ENCODE measurements around the gene PELI3. TPM values are rescaled to one million over a fixed set of nuclear protein-coding genes. Genes with fewer than 3 reads are reported as not detected.

PELI3 gene
- total and polyA plus RNA-seq, 2 of the 8 experiments (the other 6 are each of a cell fraction or from before 2014, with no cell fraction given) = 5.2 to 7.6 TPM

DNA sequence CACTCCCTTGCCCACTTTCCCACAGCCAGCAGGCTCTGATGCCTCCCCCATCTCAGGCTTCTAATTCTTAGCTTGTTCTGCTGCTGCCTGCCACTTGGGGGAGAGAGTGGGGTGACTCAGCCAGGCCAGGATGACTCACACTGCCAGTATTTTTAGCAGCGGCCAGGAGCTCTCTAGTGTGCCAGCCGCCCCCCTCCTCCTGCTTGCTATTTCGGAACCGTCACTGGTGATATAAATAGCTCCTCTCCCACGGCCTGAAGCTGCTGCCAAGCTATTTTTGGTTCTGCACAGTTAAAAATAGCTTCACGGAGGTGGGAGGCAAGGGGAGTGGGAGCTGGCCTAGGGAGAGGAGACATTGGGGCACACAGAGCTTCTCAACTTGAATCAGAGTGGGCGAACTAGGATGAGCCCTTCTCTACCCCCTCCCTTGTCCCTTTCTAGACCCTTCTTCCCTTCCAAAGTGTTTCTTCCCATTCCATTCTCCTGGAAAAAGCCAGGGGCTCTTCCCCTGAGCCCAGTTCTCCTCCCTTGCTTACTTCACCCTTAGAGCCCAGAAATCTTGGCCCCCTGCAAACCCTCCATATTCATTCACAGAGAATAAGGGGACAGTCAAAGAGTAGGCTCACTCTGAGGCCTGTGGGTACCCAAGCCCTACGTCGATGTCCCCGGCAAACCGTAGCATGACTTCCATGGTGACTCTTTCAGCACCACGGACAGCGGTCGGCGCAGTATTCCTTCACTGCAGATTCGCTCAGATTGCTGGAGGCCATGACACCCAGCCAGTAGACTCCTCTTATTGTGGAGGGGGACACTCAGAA is 48.3 kb upstream of the PELI3 start:
- H3K79me2 ChIP-seq (ENCODE audit: control insufficient read depth in 1 of 2, insufficient read depth in 2 of 2, low read length in 2 of 2) = no peaks in the 10 kb centered on the region
- H3K23me2 ChIP-seq (ENCODE audit: low read depth, low read length) = peaks cover 13% of the 10 kb centered on the region
- peaks cover 16 to 22% of the 10 kb centered on the region in 2 experiments for H4K20me1 ChIP-seq (replicated peaks in 1 of 2; ENCODE audit: control insufficient read depth in 1 of 2, insufficient read depth in 2 of 2, low read length in 2 of 2)
- no peak overlapping the region for H3K4ac ChIP-seq (replicated peaks; ENCODE audit: insufficient read length, low read depth, low read length)
- no peak overlapping the region for H4K91ac ChIP-seq (replicated peaks; ENCODE audit: insufficient read length, low read length)
- peak overlapping the region; percentile 96; the same call in 1 of the 2 replicates for H2BK12ac ChIP-seq (ENCODE audit: low read depth, low read length)
- no peak overlapping the region for H3K9ac ChIP-seq (replicated peaks in 1 of 4; ENCODE audit: extremely low read depth in 1 of 4, low read depth in 3 of 4, low read length in 3 of 4)
- no peak overlapping the region for H3K18ac ChIP-seq (ENCODE audit: extremely low read depth, low read length)
- no peak overlapping the region for H3K23ac ChIP-seq (ENCODE audit: insufficient read length)
- H3K79me1 ChIP-seq (ENCODE audit: low read depth, low read length) = no peaks in the 10 kb centered on the region
- H2BK5ac ChIP-seq (ENCODE audit: low read depth, low read length) = peak overlapping the region; percentile 27; the same call in 1 of the 2 replicates
- ChIA-PET CTCF (ENCODE audit: partially characterized antibody) (interaction anchor here (0.6 to 13.2 kb wide), 27 partner anchors 8 to 416 kb away, joined by 3 to 259 read pairs (median 4); partner anchors contain the start of genes BRMS1, MRPL11, PELI3 and RBM4B), POLR2A (ENCODE audit: partially characterized antibody) (interaction anchor here (0.7 to 3.9 kb wide), 7 partner anchors 10 to 74 kb away, joined by 3 to 13 read pairs (median 4); partner anchors contain the start of genes BRMS1, DPP3, MRPL11 and SLC29A2)
- 9% methylated on average over 16 of the region's 16 CpGs; no CpG with 5 or more reads in 1 of the 2 experiments for WGBS, 2 experiments (ENCODE audit: extremely low coverage in 1 of 2, insufficient coverage in 1 of 2, insufficient read length in 1 of 2, insufficient replicate concordance in 2 of 2, low coverage in 1 of 2, low lambda C conversion rate in 2 of 2, missing lambda C conversion rate in 1 of 2)
- no peaks in the 10 kb centered on the region for H3K9me3 ChIP-seq (ENCODE audit: insufficient read depth in 2 of 2, low read depth in 1 of 2, low read length in 1 of 2)
- no peak overlapping the region for H4K5ac ChIP-seq (ENCODE audit: insufficient read length, low read depth, low read length)
- peak overlapping the region; percentile 95; the same call in 1 of the 2 replicates for H2BK15ac ChIP-seq (ENCODE audit: low read length)
- DNase-seq (ENCODE audit: low read depth in 1 of 2, low spot score in 2 of 2) = peak; percentile 68 to 95
- peak; percentile 87 for FAIRE-seq
- H3K4me3 ChIP-seq (ENCODE audit: extremely low read depth in 1 of 4, insufficient read depth in 2 of 4, low read depth in 3 of 4, low read length in 4 of 4) = peak overlapping the region in 1 of 4 experiments; percentile 21; a peak in 2 of 8 replicates
- no peak overlapping the region for H3K56ac ChIP-seq (replicated peaks; ENCODE audit: insufficient read length, low read depth, low read length)
- peak overlapping the region; percentile 48 to 88; a peak in 3 of 4 replicates for H3K4me2 ChIP-seq (ENCODE audit: insufficient read depth in 1 of 2, low read depth in 2 of 2, low read length in 2 of 2)
- no peaks in the 10 kb centered on the region for H3K36me3 ChIP-seq (ENCODE audit: control insufficient read depth in 2 of 4, insufficient read depth in 4 of 4, low read length in 3 of 4)
- no peak overlapping the region for H2BK120ac ChIP-seq (replicated peaks; ENCODE audit: low read depth, low read length)
- H3K27ac ChIP-seq (ENCODE audit: low read depth, low read length) = no peak overlapping the region
- H3K27me3 ChIP-seq (replicated peaks in 1 of 4; ENCODE audit: control insufficient read depth in 3 of 4, extremely low read depth in 1 of 4, insufficient read depth in 3 of 4, low read length in 3 of 4) = peaks cover 13 to 28% (median 26%) of the 10 kb centered on the region in 4 experiments
- H2AFZ ChIP-seq (ENCODE audit: low read length) = no peak overlapping the region
- H2BK20ac ChIP-seq (ENCODE audit: low read length) = no peak overlapping the region
- no peak overlapping the region for H4K8ac ChIP-seq (ENCODE audit: extremely low read depth, insufficient read depth, low read length)
- H2AK5ac ChIP-seq (ENCODE audit: low read depth, low read length) = 0 out of 2 replicates have a peak overlapping the region, but pooled peaks have one; percentile 29
- peaks cover 13 to 38% (median 22%) of the 10 kb centered on the region in 4 experiments for H3K4me1 ChIP-seq (replicated peaks in 1 of 4; ENCODE audit: control insufficient read depth in 3 of 4, insufficient read depth in 4 of 4, low read length in 3 of 4)
- H3K14ac ChIP-seq (ENCODE audit: insufficient read length) = no peak overlapping the region
- peak; percentile 96 for TF ChIP-seq BACH1 (IDR thresholded peaks at IDR 0.05; ENCODE audit: low read length)
- no peak for TF ChIP-seq HDAC2 (IDR thresholded peaks at IDR 0.05; ENCODE audit: borderline replicate concordance in 1 of 2, low read depth in 2 of 2, low read length in 2 of 2)
- no peak for TF ChIP-seq SUZ12 (IDR thresholded peaks at IDR 0.05; ENCODE audit: low read length)
- no peak for TF ChIP-seq CBX8 (IDR thresholded peaks at IDR 0.05; ENCODE audit: borderline replicate concordance, low read depth, low read length)
- TF ChIP-seq JUND (IDR thresholded peaks at IDR 0.05; ENCODE audit: low read length) = peak; percentile 99
- TF ChIP-seq GABPA (IDR thresholded peaks at IDR 0.05; ENCODE audit: borderline replicate concordance, insufficient read depth, low read length) = no peak
- TF ChIP-seq KDM4A (IDR thresholded peaks at IDR 0.05; ENCODE audit: low read depth, low read length, severe bottlenecking) = no peak
- no peak for TF ChIP-seq POLR2AphosphoS5 (IDR thresholded peaks at IDR 0.05; ENCODE audit: low read depth, low read length)
- TF ChIP-seq SP4 (IDR thresholded peaks at IDR 0.05; ENCODE audit: low read length) = no peak
- TF ChIP-seq CTBP2 (IDR thresholded peaks at IDR 0.05; ENCODE audit: borderline replicate concordance, insufficient read depth, insufficient read length, low read length) = no peak
- no peak for TF ChIP-seq SRF (IDR thresholded peaks at IDR 0.05; ENCODE audit: low read depth, low read length)
